ENCODE measurements around the gene FBXL16.
"Not testable (repeated sequence)": the region's sequence is repeated elsewhere in the genome, so short reads cannot be mapped to it uniquely, and the experiment has no call there.

FBXL16 gene

DNA sequence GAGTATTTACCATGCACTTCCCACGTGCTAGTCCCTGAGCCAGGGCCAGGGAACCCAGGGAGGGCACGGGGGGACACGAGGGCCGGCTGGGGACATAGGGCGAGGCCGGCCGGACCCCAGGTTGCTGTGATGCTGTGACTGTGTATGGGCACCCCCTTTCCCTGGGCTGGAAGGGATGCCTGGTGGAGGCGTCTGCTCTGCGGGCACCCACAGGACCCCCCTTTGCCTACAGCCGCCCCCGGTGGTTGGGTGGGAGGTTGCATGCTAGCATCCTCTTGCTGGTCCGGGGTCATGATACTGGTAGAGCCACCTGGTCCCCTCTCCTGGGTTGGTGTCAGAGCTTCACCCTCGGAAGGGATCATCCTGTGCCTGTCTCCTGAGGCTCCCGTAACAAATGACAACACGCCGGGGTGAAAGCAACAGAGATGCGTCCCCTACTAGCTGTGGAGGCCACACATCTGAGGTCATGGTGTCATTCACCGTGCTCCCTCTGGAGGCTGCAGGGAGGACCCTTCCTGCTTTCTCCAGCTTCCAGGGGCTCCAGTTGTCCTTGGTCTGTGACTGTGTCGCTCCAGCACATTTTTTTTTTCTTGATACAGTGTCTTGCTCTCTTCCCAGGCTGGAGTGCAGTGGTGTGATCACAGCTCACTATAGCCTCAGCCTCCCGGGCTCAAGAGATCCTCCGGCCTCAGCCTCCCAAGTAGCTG lies 38.3 kb upstream of the FBXL16 start:
- H3K4me1 ChIP-seq (ENCODE audit: control insufficient read depth, insufficient read depth, low read length, unreplicated experiment), result no peaks in the 10 kb centered on the region
- no peaks in the 10 kb centered on the region for H3K36me3 ChIP-seq (ENCODE audit: insufficient read depth, low read length)
- no peak overlapping the region for H3K4me3 ChIP-seq (ENCODE audit: low read depth, low read length)
- H3K27me3 ChIP-seq (ENCODE audit: insufficient read depth, low read length), result no peaks in the 10 kb centered on the region
- peaks cover 6% of the 10 kb centered on the region for H3K79me2 ChIP-seq (ENCODE audit: control insufficient read depth, insufficient read depth, low read length, unreplicated experiment)
- H2AFZ ChIP-seq (ENCODE audit: low read length, unreplicated experiment), result no peak overlapping the region
- no peak overlapping the region for H3K27ac ChIP-seq (ENCODE audit: low read depth, low read length)

DNA sequence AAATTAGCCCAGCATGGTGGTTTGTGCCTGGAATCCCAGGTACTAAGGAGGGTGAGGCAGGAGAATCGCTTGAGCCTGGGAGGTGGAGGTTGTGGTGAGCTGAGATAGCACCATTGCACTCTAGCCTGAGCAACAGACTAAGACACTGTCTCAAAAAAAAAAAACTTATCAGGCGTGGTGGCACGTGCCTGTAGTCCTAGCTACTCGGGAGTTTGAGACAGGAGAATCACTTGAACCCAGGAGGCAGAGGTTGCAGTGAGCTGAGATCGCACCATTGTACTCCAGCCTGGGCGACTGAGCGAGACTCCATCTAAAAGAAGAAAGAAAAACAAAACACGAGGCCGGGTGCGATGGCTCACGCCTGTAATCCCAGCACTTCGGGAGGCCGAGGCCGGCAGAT lies 37.3 kb upstream of the FBXL16 start:
- not testable (repeated sequence) for H3K36me3 ChIP-seq (ENCODE audit: insufficient read depth, low read length); H2AFZ ChIP-seq (ENCODE audit: low read length, unreplicated experiment); H3K27me3 ChIP-seq (ENCODE audit: insufficient read depth, low read length); H3K79me2 ChIP-seq (ENCODE audit: control insufficient read depth, insufficient read depth, low read length, unreplicated experiment); H3K4me3 ChIP-seq (ENCODE audit: low read depth, low read length); H3K27ac ChIP-seq (ENCODE audit: low read depth, low read length); H3K4me1 ChIP-seq (ENCODE audit: control insufficient read depth, insufficient read depth, low read length, unreplicated experiment)

DNA sequence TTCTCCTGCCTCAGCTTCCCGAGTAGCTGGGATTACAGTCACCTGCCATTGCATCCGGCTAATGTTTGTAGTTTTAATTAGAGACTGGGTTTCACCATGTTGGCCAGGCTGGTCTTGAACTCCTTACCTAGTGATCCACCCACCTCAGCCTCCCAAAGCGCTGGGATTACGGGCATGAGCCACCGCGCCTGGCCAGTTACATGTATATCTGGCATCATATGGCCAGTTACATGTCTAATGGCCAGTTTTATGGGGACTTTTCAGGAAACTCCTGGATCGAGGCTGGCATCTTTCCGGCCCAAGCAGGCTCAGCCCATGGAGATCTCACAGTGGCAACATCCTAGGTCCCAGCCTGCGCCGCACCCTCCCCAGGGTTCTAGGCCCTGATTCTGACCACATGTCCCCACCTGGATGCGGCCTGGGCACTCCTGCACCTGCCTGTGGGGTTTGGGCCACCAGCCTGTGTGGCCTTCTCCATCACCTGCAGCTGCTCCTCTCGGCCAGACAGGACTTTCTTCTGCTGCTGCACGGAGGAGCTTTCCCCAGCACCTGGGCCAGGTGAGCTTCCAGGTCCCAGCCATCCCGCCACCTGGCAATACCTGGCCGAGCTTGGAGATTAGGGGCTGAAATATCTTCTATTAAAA lies 36.5 kb upstream of the FBXL16 start:
- Histone ChIP-seq H3K27ac (ENCODE audit: low read depth, low read length) (no peak overlapping the region), H2AFZ (ENCODE audit: low read length, unreplicated experiment) (no peak overlapping the region), H3K36me3 (ENCODE audit: insufficient read depth, low read length) (no peaks in the 10 kb centered on the region), H3K27me3 (ENCODE audit: insufficient read depth, low read length) (no peaks in the 10 kb centered on the region), H3K79me2 (ENCODE audit: control insufficient read depth, insufficient read depth, low read length, unreplicated experiment) (peaks cover 6% of the 10 kb centered on the region), H3K4me3 (ENCODE audit: low read depth, low read length) (no peak overlapping the region), H3K4me1 (ENCODE audit: control insufficient read depth, insufficient read depth, low read length, unreplicated experiment) (no peaks in the 10 kb centered on the region)

DNA sequence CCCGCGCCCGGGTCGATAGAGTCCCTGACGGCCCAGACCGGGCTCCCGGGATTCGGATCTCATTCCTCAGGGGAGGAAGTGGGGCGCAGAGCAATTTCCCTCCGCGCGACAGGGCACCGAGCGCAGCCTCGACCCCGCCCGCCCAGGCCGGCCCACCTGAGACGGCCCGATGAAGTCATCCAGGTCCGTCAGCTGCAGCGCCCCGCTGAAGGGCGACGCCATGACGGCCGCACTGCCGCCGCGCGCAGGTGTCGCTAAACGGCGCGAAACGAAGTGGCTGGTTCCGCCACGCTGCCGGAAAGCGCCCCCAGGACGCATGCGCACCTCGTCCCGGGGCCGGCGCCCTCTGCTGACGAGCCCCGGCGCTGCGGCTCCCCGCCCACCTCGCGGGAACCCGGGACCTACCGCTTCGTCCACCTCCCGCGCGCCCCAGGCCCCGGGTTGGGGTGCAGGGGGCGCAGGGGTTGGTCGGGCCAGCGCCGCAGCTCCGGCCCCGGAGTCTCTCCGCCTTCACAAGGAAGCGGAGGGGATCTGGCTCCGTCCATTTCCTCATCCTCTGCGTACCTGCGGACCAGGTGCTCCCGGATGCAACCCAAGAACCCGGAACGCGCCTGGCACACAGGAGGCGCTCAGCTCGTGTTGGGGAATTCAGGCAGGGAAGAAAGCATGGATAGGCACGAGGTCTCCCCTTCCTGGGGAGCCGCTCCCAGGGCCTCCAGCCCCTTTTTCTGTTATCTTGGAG lies 35.3 kb upstream of the FBXL16 start, which contains the start of gene CIAO3:
TSS of gene CIAO3 (minus strand) at position 234 of the 742 bp plus-strand sequence. CDS start at position 222, 12 bp downstream.
- no peaks in the 10 kb centered on the region for H3K4me1 ChIP-seq (ENCODE audit: control insufficient read depth, insufficient read depth, low read length, unreplicated experiment)
- H2AFZ ChIP-seq (ENCODE audit: low read length, unreplicated experiment), result peak within 1 kb of the TSS; percentile 99
- H3K79me2 ChIP-seq (ENCODE audit: control insufficient read depth, insufficient read depth, low read length, unreplicated experiment), result peaks cover 6% of the 10 kb centered on the region
- H3K4me3 ChIP-seq (ENCODE audit: low read depth, low read length), result peak within 1 kb of the TSS; percentile 98
- no peaks in the 10 kb centered on the region for H3K36me3 ChIP-seq (ENCODE audit: insufficient read depth, low read length)
- no peak within 1 kb of the TSS for H3K27ac ChIP-seq (ENCODE audit: low read depth, low read length)
- no peaks in the 10 kb centered on the region for H3K27me3 ChIP-seq (ENCODE audit: insufficient read depth, low read length)

DNA sequence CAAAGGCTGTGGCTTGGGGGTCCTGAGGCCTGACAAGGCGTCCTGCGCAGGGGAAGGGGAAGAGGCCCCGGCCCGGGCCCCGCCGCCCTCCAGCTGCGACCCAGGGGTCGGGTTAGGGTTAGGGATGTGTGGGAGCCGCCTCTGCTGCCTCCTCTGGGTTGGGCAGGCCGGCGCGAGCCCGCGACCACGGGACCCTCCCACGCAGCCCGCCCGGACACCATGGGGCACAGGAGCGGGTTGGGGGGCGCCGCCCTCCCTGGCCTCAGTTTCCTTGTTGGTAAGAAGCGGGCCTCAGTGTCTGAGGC lies 34.8 kb upstream of the FBXL16 start:
- no peak overlapping the region for H3K27ac ChIP-seq (ENCODE audit: low read depth, low read length)

DNA sequence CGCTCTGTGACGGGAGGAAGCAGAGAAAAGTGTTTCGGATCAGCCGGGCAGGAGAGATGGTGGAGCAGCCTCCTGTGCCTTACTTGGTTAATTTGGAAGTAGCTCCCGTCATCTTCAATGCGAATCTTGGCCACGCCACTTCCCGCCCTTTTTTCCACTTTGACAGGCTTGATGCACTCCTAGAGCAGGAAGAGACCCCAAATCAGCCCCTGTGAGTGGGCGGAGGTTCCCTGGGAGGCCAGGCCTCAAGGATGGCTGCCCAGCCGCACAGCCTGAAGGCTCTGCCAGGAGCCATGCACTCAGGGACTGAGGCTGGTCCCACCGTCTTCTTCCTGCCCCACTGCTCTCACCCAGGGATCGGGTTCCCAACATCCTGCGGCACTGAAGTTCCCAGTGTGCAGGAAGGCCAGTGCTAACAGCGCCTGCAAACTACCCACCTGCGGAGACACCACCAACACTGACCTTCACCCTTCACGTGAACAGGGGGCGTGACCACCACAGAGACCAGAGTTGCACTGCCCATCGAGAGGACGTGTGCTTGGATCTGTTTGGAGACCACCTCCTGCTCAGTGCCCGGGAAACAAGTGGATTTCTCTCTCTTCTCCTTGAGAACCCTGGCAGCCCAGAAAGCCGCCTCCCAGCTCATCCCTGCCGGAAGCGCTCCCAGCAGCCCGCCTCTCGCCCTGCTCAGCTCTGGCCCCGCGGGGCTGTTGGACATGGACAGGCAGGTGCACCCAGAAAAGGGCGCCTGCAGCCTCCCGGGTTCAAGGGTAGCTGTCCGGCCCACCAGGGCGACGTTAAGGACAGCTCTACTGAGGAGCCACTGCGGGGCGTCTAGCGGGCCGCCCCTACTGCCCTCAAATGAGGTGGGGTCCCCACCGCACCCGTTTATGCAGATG lies 34.2 kb upstream of the FBXL16 start:
- H3K27me3 ChIP-seq (ENCODE audit: insufficient read depth, low read length), result no peaks in the 10 kb centered on the region
- H3K36me3 ChIP-seq (ENCODE audit: insufficient read depth, low read length), result no peaks in the 10 kb centered on the region
- no peak overlapping the region for H3K27ac ChIP-seq (ENCODE audit: low read depth, low read length)
- H2AFZ ChIP-seq (ENCODE audit: low read length, unreplicated experiment), result no peak overlapping the region
- H3K4me3 ChIP-seq (ENCODE audit: low read depth, low read length), result peak overlapping the region; percentile 98
- peaks cover 6% of the 10 kb centered on the region for H3K79me2 ChIP-seq (ENCODE audit: control insufficient read depth, insufficient read depth, low read length, unreplicated experiment)
- H3K4me1 ChIP-seq (ENCODE audit: control insufficient read depth, insufficient read depth, low read length, unreplicated experiment), result no peaks in the 10 kb centered on the region

More for the DNA sequence above, 34.8 kb upstream of the FBXL16 start:
- Histone ChIP-seq H3K79me2 (ENCODE audit: control insufficient read depth, insufficient read depth, low read length, unreplicated experiment) (peaks cover 6% of the 10 kb centered on the region), H3K36me3 (ENCODE audit: insufficient read depth, low read length) (no peaks in the 10 kb centered on the region), H3K4me1 (ENCODE audit: control insufficient read depth, insufficient read depth, low read length, unreplicated experiment) (no peaks in the 10 kb centered on the region), H3K4me3 (ENCODE audit: low read depth, low read length) (peak overlapping the region; percentile 98), H3K27me3 (ENCODE audit: insufficient read depth, low read length) (no peaks in the 10 kb centered on the region), H2AFZ (ENCODE audit: low read length, unreplicated experiment) (peak overlapping the region; percentile 99)

DNA sequence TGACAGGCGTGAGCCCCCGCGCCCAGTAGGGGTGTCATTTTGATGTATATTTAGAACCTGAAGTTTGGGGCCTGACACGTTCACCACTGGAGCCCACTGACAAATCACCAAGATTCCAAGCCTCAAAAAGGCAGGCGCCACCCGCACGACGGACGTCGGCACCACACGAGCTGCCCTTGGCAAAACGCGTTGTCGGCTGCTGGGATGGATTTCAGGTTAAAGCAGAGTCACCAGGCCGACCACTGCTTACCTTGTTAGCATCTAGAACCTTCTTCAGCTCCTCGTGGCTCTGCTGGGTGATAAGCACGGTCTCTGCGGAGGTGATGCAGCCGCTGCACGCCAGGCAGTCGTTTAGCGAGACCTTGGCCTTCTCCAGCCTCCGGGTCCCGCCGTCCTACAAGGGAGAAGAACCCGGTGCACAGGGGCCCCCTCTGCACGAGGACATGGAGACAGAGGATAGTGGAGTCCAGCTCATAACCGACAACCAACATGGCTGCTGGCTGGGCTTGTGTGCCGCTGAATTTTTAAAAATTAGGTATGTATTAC lies 31.4 kb upstream of the FBXL16 start:
- no peak overlapping the region for H3K27ac ChIP-seq (ENCODE audit: low read depth, low read length)

DNA sequence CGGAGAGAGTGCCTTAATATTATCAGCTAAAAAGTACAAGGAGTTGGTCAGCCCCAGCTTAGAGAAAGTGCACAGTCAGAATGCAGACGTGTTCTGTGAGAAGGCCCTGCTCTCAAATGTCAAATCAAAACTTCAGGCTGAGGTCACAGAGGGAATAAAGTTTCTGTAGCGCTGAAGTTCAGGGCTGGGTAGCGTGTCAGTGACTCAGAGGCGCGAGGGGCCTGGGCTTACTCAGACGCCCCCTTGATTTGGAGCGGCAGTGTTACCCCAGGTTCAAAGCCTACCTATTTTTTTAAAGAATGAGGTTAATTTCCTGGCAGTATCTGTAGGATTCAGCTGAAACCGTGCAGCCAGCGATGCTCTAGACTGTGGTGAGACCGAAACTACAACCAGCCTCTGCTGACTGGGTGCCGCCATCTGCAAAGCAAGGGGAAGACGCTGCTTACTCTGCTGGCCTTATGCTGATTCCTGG lies 30.4 kb upstream of the FBXL16 start:
- H3K4me1 ChIP-seq (ENCODE audit: control insufficient read depth, insufficient read depth, low read length, unreplicated experiment), result no peaks in the 10 kb centered on the region
- no peak overlapping the region for H2AFZ ChIP-seq (ENCODE audit: low read length, unreplicated experiment)
- H3K27ac ChIP-seq (ENCODE audit: low read depth, low read length), result no peak overlapping the region
- no peaks in the 10 kb centered on the region for H3K27me3 ChIP-seq (ENCODE audit: insufficient read depth, low read length)
- no peaks in the 10 kb centered on the region for H3K36me3 ChIP-seq (ENCODE audit: insufficient read depth, low read length)
- H3K79me2 ChIP-seq (ENCODE audit: control insufficient read depth, insufficient read depth, low read length, unreplicated experiment), result peaks cover 6% of the 10 kb centered on the region
- no peak overlapping the region for H3K4me3 ChIP-seq (ENCODE audit: low read depth, low read length)

More for the DNA sequence above, 31.4 kb upstream of the FBXL16 start:
- Histone ChIP-seq H3K27me3 (ENCODE audit: insufficient read depth, low read length) (no peaks in the 10 kb centered on the region), H3K4me1 (ENCODE audit: control insufficient read depth, insufficient read depth, low read length, unreplicated experiment) (no peaks in the 10 kb centered on the region), H3K79me2 (ENCODE audit: control insufficient read depth, insufficient read depth, low read length, unreplicated experiment) (peaks cover 6% of the 10 kb centered on the region), H3K4me3 (ENCODE audit: low read depth, low read length) (no peak overlapping the region), H3K36me3 (ENCODE audit: insufficient read depth, low read length) (no peaks in the 10 kb centered on the region), H2AFZ (ENCODE audit: low read length, unreplicated experiment) (no peak overlapping the region)

DNA sequence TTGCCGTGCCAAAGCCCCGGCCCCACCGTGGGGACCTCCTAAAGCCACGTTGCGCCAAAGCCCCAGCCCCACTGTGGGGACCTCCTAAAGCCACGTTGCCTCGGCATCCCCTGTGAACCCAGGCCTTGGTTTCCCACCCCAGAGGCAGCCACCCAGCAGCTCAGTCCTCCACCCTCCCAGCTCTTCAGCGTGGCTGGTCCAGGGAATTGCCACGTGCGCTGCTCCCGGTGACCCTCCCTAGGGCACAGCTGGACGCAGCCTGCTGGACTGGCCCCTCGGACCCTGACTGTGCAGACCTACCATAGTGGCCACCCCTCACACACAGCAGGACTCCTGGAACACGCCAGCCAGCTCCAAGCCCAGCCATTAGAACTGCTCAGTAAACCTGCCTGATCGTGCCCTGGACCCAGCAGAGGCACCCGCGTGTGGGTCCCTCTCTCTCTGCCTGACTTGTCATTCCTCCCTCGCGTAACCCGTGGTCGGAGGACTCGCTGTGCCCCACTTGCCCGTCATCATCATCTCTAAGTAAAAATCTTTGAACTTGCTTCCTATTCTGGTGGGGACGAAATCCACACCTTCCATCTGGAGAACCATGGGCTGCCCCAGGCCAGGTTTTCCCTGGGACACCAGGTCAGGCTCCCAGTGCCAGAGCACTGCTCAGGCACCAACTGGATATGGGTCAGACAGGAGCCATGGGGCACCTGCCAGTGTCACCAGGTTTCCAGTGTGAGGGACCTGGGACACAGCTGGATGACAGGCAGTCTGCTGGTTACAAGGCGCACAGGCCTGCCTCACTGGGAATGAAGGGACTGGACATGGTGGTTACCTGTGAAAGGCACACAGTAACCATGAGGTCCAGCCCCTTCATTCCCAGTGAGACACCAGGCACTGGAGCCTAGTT lies 29.6 kb upstream of the FBXL16 start:
- Histone ChIP-seq H3K27me3 (ENCODE audit: insufficient read depth, low read length) (no peaks in the 10 kb centered on the region), H3K4me3 (ENCODE audit: low read depth, low read length) (no peak overlapping the region), H3K4me1 (ENCODE audit: control insufficient read depth, insufficient read depth, low read length, unreplicated experiment) (no peaks in the 10 kb centered on the region), H3K27ac (ENCODE audit: low read depth, low read length) (no peak overlapping the region), H2AFZ (ENCODE audit: low read length, unreplicated experiment) (no peak overlapping the region), H3K79me2 (ENCODE audit: control insufficient read depth, insufficient read depth, low read length, unreplicated experiment) (peaks cover 1% of the 10 kb centered on the region), H3K36me3 (ENCODE audit: insufficient read depth, low read length) (no peaks in the 10 kb centered on the region)
